Subcutaneous adipose tissue (tissue), 4 donors: ENCODE results near the gene CDH4. TPM values are rescaled to one million over a fixed set of nuclear protein-coding genes. Genes with fewer than 3 reads are reported as not detected.

Experiments
- CTCF ChIP-seq: fragments of 450-650 bp; IDR thresholded peaks from one replicate; pipeline ENCODE4 v1.5.1; 2016; ENCODE audit warnings: low read depth, mild to moderate bottlenecking, control low read depth, antibody characterized with exemption, moderate library complexity
- total RNA-seq, 4 donors: library from RNA; depleted of rRNA; stranded (reverse); fragments of >200 nt; gene quantifications; one replicate each; pipeline ENCODE4 v1.1.0, GENCODE V29; 2016

CDH4 gene
- total RNA-seq, 4 donors from 2014 or later = not detected

GRCh38 chr20:61788343-61788742 is 536.3 kb downstream of the CDH4 start:
- TF ChIP-seq CTCF = no peak

GRCh38 chr20:61789329-61789728 is 537.3 kb downstream of the CDH4 start:
- TF ChIP-seq CTCF = no peak

- no peak for TF ChIP-seq CTCF
These were observed 538.2 kb downstream of the CDH4 start for GRCh38 chr20:61790116-61790827.

GRCh38 chr20:61791995-61792394 is 539.9 kb downstream of the CDH4 start:
- no peak for TF ChIP-seq CTCF

- TF ChIP-seq CTCF = no peak
These were observed 543.9 kb downstream of the CDH4 start for GRCh38 chr20:61795669-61796630.

GRCh38 chr20:61796738-61797137 is 544.7 kb downstream of the CDH4 start:
- TF ChIP-seq CTCF = no peak

- TF ChIP-seq CTCF = no peak
These were observed 545.1 kb downstream of the CDH4 start for GRCh38 chr20:61797200-61797599.
